Astrocyte of the hippocampus (primary cell): Measurements from ENCODE around the gene FOXO6.

ENCODE experiments used
- DNase-seq: peaks from one replicate; pipeline ENCODE4 v3.0.0; 2011; ENCODE audit warnings: low read depth, low spot score

The FOXO6 gene

DNA sequence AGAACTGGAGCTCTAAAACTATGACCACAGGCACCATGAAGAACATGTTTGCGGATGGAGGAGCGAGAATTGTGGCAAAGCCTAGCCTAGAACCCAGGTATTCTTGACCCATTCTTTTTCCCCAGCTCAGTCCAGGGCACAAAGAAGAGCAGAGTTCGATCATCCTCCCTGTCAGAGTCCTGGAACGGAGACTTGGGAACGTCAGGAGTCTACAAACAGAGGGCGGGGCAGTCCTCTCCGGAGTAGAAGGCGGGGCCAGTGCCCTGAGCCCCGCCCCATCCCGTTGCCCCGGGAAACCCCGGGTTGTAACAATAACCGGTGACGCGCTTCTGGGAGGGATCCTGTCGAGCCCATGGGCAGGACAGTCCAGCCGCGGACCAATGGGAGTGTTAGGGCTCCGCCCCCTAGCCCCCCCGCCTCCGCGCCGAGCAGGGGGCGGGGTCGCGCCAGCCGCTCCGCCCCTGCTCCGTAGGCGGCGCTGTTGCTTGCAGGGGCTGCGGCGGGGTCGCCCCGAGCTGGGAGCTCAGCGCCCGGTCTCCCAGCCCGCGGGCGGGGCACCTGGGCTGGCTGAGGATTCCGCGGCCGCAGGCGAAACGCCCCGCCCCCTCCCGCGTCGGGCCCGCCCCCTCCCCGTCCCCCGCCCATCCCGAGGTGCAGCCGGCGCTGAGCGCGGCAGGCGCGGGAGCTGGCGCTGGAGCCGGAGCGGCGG is at the start of gene FOXO6:
FOXO6 (plus strand) TSS at position 649 of the 709 bp plus-strand sequence.
- peak; percentile 99 for DNase-seq

- DNase-seq = no peak
Measured at GRCh38 chr1:41312991-41313645, 48.1 kb upstream of the FOXO6 start.

- no peak for DNase-seq
Measured at GRCh38 chr1:41313661-41314131, 47.5 kb upstream of the FOXO6 start.

DNA sequence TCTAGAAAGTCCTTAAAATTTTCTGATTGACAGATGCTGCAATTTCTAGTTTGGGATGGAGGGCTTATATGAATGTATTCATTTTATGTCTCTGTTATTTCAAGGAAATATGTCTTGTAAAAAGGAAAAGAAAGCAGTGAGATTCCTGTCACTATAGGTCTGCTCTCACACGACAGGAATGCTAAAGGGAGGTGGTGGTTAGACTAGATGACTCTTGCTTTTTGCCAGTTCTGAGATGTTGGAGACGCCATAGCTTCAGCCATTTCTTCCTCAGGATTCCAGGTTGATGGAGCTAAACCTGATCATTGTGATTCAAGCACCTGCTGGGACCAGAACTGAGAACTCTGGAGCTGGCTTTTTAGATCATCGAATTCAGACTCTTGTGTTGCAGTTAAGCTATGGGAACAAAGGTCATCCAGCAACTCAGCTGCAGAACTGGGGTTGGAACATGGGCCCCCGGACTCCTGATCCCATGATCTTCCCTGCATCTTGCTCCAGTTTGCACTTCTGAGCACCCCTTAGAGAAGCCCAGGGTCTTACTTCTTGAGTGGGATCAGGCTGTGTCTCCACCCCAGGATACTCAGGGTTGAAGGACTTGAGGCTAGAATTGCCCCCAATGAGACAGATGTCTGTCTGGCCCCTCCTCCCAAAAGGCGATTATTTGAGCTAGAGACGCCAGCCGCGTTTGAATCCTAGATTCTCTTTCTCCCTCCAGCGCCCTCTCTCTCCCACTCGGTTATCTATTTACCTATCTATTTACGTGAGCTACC is 46.7 kb upstream of the FOXO6 start:
- DNase-seq = peak; percentile 51

GRCh38 chr1:41315146-41315822 is 46.0 kb upstream of the FOXO6 start:
- DNase-seq = peak; percentile 32

DNA sequence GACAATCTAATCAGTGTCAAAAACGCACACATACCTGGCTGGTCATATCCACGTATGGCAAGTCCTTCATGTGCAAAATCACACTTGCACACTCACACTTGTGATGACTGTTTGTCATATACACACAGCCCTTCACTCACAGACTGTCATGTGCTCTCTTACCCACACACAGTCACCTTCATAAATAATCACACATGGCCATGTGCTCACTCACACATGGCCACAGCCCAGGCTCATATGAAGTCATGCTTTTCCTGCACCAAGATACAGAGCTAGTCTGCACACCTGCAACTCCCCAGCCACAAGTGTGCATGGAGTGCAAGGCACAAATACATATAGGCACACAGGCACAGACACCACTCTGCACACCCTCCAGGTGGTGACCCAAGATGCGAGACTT is 45.4 kb upstream of the FOXO6 start:
- DNase-seq = no peak

- DNase-seq = no peak
Measured at GRCh38 chr1:41317361-41317760, 43.9 kb upstream of the FOXO6 start.

DNA sequence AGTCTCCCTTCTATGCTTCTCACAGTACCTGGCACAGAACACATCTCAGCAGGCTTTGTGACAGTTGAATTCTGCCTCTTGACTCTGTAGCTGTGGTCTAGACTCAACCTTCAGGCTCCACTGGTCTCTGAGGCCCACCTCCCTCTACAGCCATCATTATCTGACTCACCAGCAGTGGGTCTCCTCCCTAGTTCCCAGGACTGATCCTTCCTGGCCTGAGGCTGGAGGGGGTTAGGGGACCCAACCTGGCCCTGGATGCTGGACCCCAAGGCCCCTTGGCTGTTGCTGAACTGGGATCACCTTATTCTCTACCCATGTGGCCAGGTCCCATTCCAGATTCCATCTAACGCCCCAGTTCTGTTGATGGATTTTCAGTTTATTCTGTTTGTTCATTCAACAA is 43.1 kb upstream of the FOXO6 start:
- no peak for DNase-seq

- no peak for DNase-seq
Measured at GRCh38 chr1:41319106-41319755, 42.0 kb upstream of the FOXO6 start.

DNA sequence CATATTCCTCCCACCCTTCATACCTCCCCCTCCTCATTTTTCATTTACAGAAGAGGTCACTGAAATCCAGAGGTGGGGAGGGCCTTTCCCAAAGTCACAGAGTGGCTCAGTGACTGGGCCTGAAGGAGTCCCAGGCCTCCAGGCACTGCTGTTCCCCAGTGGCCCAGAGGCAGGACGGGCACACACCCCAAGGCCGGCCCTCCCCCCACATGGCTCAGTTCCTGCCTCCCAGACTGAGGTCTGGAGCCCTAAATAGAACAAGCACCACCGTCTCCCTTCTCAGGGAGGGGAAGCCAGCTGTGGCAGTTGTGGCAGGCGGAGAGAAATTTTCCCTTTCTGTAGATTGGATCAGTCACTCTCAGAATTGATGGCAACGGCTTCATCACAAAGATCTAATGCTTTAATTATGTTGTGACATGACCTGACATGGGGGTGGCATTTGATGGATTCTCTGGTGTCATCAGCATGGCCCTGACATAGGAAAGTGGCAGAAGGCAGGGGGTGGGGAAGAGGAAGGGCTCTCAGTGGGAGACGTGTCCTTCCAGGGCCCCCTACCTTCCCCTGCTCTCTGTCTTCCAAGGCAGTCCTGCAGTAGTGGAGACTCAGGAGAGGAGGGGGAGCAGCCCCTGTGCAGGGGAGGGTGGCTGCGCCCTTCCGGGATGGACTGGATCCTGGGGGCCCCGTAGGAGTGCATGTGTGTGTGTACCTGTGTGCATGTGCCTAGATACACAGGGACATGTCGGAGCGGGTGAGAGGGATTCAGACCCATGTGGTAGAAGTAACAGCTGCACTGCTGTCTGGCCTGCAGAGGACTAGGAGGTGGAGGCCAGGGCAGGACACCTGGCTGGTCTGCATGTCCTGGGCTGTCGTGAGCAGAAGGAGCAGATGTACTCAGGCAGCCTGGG is 41.2 kb upstream of the FOXO6 start:
- no peak for DNase-seq

- no peak for DNase-seq
Measured at GRCh38 chr1:41320895-41321676, 40.1 kb upstream of the FOXO6 start.

DNA sequence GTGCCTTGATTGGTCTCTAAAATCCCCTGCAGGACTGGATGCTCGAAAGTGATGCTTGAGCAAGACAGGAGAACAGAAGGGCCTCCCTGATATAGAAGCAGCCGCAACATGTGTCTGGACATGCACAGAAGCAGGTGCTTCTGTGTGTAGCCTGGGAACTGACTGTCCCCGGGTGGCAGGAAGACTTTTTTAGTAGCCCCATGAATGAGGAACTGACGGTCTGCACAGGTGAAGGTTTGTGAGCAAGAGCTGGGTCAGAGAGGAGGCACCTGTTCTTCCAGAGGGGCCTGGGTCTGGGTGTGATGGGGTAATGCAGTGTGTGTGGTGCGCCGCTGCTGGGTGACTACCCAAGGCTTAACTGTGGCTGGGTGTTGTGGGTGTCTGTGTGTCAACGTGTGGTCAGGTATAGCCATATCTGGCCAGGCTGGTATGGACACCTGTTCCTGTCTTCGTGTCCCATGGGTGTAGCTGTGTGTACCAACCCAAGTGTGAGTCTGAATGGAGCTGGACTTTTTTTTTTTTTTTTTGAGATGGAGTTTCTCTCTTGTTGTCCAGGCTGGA is 39.1 kb upstream of the FOXO6 start:
- DNase-seq = no peak

DNA sequence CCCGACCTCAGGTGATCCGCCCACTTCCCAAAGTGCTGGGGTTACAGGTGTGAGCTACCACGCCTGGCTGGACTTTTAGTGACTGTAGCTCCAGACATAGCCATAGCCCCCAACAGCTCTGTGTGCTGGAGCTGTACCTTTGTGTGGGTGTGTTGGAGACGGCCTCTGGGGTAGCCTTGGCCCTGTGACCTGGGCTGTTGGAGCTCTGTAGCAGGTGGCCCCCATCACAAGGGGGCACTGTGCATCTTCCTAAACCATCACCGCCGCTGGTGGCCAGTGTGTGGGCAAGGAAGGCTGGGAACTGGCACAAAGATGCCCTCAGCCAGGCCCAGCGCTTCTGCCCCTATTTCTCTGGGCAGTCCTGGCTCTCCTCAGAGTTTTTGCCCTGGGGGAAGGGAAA is 38.4 kb upstream of the FOXO6 start:
- DNase-seq = peak; percentile 63

DNA sequence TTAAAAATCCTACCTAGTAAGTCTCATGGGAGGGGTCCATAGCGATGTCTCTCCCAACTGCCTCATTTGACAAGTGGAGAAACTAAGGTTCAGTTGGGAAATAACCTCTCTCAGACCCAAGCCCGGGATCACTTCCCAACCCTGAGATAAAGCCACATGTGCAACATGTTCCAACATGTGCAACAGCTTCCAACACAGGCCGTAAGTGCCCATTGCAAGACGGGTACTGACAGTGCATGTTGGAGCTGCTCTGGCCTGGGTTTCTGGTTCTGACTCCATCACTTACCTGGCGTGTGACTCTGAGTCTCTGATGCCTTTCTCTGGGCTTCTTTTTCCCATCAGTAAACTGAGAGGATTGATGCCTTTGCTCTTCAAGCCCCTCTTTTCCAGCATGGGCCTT is 38.0 kb upstream of the FOXO6 start:
- no peak for DNase-seq

- peak; percentile 28 for DNase-seq
Measured at GRCh38 chr1:41325801-41326200, 35.4 kb upstream of the FOXO6 start.

GRCh38 chr1:41327383-41327999 is 33.7 kb upstream of the FOXO6 start:
- no peak for DNase-seq

- DNase-seq = no peak
Measured at GRCh38 chr1:41328001-41328615, 33.1 kb upstream of the FOXO6 start.
